Globus pallidus (tissue), 1 donor: ENCODE measurements around the gene RPL10A.

ENCODE experiments used
- DNase-seq: peaks from one replicate; pipeline ENCODE4 v3.0.0-alpha.2; 2015; ENCODE audit warnings: low spot score

Gene RPL10A

GRCh38 chr6:35476004-35476403, 7.8 kb downstream of the RPL10A start:
- no peak for DNase-seq

- DNase-seq, result no peak
Measured at GRCh38 chr6:35477028-35477427, 8.8 kb downstream of the RPL10A start.

GRCh38 chr6:35477551-35478179, 9.5 kb downstream of the RPL10A start:
- no peak for DNase-seq

GRCh38 chr6:35478259-35478658, 10.1 kb downstream of the RPL10A start:
- DNase-seq, result no peak

GRCh38 chr6:35480176-35480575, 12.0 kb downstream of the RPL10A start:
- no peak for DNase-seq

- DNase-seq, result no peak
Measured at GRCh38 chr6:35481226-35481625, 13.0 kb downstream of the RPL10A start.

GRCh38 chr6:35483062-35483461, 14.9 kb downstream of the RPL10A start:
- DNase-seq, result no peak

GRCh38 chr6:35483490-35483889, 15.3 kb downstream of the RPL10A start:
- DNase-seq, result no peak

- no peak for DNase-seq
Measured at GRCh38 chr6:35483893-35484645, 15.9 kb downstream of the RPL10A start.

- no peak for DNase-seq
Measured at GRCh38 chr6:35484921-35485392, 16.8 kb downstream of the RPL10A start.

GRCh38 chr6:35485402-35485877, 17.2 kb downstream of the RPL10A start:
- no peak for DNase-seq

- no peak for DNase-seq
Measured at GRCh38 chr6:35486005-35486925, 18.1 kb downstream of the RPL10A start.

GRCh38 chr6:35487658-35488516, 19.7 kb downstream of the RPL10A start:
- DNase-seq, result no peak

- DNase-seq, result no peak
Measured at GRCh38 chr6:35488517-35488862, 20.3 kb downstream of the RPL10A start.

GRCh38 chr6:35489066-35489465, 20.9 kb downstream of the RPL10A start:
- DNase-seq, result no peak

- no peak for DNase-seq
Measured at GRCh38 chr6:35489995-35490791, 22.0 kb downstream of the RPL10A start.

- no peak for DNase-seq
Measured at GRCh38 chr6:35490821-35491557, 22.8 kb downstream of the RPL10A start.

- no peak for DNase-seq
Measured at GRCh38 chr6:35491558-35492257, 23.5 kb downstream of the RPL10A start.

GRCh38 chr6:35492258-35492973, 24.2 kb downstream of the RPL10A start:
- no peak for DNase-seq
